Measurements from ENCODE around the gene CTSG.
"Not testable (repeated sequence)": the region's sequence is repeated elsewhere in the genome, so short reads cannot be mapped to it uniquely, and the experiment has no call there.

The CTSG gene

GRCh38 chr14:24576182-24576581, at the start of gene CTSG:
Gene CTSG (minus strand): TSS chr14:24576250. CDS start chr14:24576223, 27 bp downstream.
- DNase-seq = no peak

- DNase-seq = no peak
Measured at GRCh38 chr14:24613747-24614146, 37.7 kb upstream of the CTSG start.

- DNase-seq = no peak
Measured at GRCh38 chr14:24613241-24613640, 37.2 kb upstream of the CTSG start.

GRCh38 chr14:24612196-24612595, 36.1 kb upstream of the CTSG start:
- no peak for DNase-seq

GRCh38 chr14:24609655-24610344, 33.8 kb upstream of the CTSG start, which contains the start of gene GZMH:
Gene GZMH (minus strand): TSS chr14:24609685. CDS start chr14:24609613, 72 bp downstream.
- no peak for DNase-seq

GRCh38 chr14:24607635-24608514, 31.8 kb upstream of the CTSG start:
- DNase-seq = no peak

GRCh38 chr14:24607081-24607480, 31.0 kb upstream of the CTSG start:
- no peak for DNase-seq

- DNase-seq = no peak
Measured at GRCh38 chr14:24606297-24606696, 30.2 kb upstream of the CTSG start.

GRCh38 chr14:24605435-24606190, 29.6 kb upstream of the CTSG start:
- DNase-seq = peak; percentile 71

- no peak for DNase-seq
Measured at GRCh38 chr14:24597403-24597802, 21.4 kb upstream of the CTSG start.

- no peak for DNase-seq
Measured at GRCh38 chr14:24595073-24595808, 19.2 kb upstream of the CTSG start.

- DNase-seq = not testable (repeated sequence)
Measured at GRCh38 chr14:24591004-24591403, 15.0 kb upstream of the CTSG start.

- not testable (repeated sequence) for DNase-seq
Measured at GRCh38 chr14:24584402-24584801, 8.4 kb upstream of the CTSG start.

- DNase-seq = no peak
Measured at GRCh38 chr14:24578558-24578957, 2.5 kb upstream of the CTSG start.

GRCh38 chr14:24576771-24577170, 721 bp upstream of the CTSG start:
- DNase-seq = no peak

GRCh38 chr14:24574206-24574774, 1.8 kb downstream of the CTSG start:
- no peak for DNase-seq

- no peak for DNase-seq
Measured at GRCh38 chr14:24566318-24566717, 9.7 kb downstream of the CTSG start.

GRCh38 chr14:24565766-24566165, 10.3 kb downstream of the CTSG start:
- DNase-seq = no peak

GRCh38 chr14:24563505-24563904, 12.5 kb downstream of the CTSG start:
- no peak for DNase-seq

GRCh38 chr14:24556756-24557155, 19.3 kb downstream of the CTSG start:
- DNase-seq = no peak

GRCh38 chr14:24549064-24549463, 27.0 kb downstream of the CTSG start:
- not testable (repeated sequence) for DNase-seq

GRCh38 chr14:24542346-24542936, 33.6 kb downstream of the CTSG start:
- DNase-seq = no peak
